K562 (cell line): ENCODE data around the gene BZW2. TPM values are rescaled to one million over a fixed set of nuclear protein-coding genes. Genes with fewer than 3 reads are reported as not detected.

Experiments
- ATAC-seq: fragments of 200-7000 bp; cut with Tn5 transposase; 3 replicates; pipeline ENCODE4 v1.9.1; 2020; ENCODE audit warnings: moderate library complexity
- BruUV-seq: library from RNA; stranded (reverse); fragments of 400-500 nt; replicated peaks from 2 replicates; lab custom pipeline; 2021; lab: Mats Ljungman, UMichigan
- CTCF ChIA-PET: fragments of 300-600 bp; formaldehyde crosslinking; extraction: SDS; loops from one replicate; lab custom pipeline; 2021; ENCODE audit warnings: low intra/inter-chr PET ratio; lab: Yijun Ruan, JAX
- POLR2A ChIA-PET: fragments of 300-600, 350-650 bp; sonication (Branson Sonifier 250); formaldehyde crosslinking; extraction: SDS; loops from one replicate; lab custom pipeline; 2021; ENCODE audit warnings: antibody characterized with exemption, inconsistent platforms; lab: Yijun Ruan, JAX
- DNase-seq, 4 experiments: peaks; one replicate each; pipeline versions ENCODE4 v3.0.0 to v3.0.0-alpha.2; 2011 to 2018; ENCODE audit warnings: low spot score in 3 of 4, mixed read lengths in 3 of 4; ENCODE audit errors: extremely low read depth in 1 of 4
- FAIRE-seq: peaks from 2 replicates; lab custom pipeline; 2011; peaks lifted over from hg19 to GRCh38; lab: Jason Lieb, UNC
- H2AFZ ChIP-seq: 2 replicates; pipeline ENCODE4 v1.6.0; 2011; ENCODE audit warnings: low read depth, low read length, control low read depth, inconsistent platforms
- H3K27ac ChIP-seq: fragments of 200-600 bp; 3 replicates; pipeline ENCODE4 v1.8.0; 2011; ENCODE audit warnings: low read depth, mild to moderate bottlenecking, control low read depth, inconsistent platforms, low read length, moderate library complexity, mixed read lengths; ENCODE audit errors: extremely low read depth
- H3K27me3 ChIP-seq, 2 experiments: fragments of 300-600 bp in 1 of 2; 2 replicates in 1 of 2; 3 replicates in 1 of 2; pipeline versions ENCODE4 v1.6.0 to v1.8.0; 2011; ENCODE audit warnings: inconsistent platforms in 2 of 2, low read length in 2 of 2, mild to moderate bottlenecking in 1 of 2, mixed read lengths in 1 of 2, moderate library complexity in 1 of 2; ENCODE audit not compliant: control insufficient read depth in 2 of 2, insufficient read depth in 2 of 2
- H3K36me3 ChIP-seq: fragments of 300-600 bp; 3 replicates; pipeline ENCODE4 v1.8.0; 2011; ENCODE audit warnings: mild to moderate bottlenecking, low read length, inconsistent platforms; ENCODE audit not compliant: control insufficient read depth, insufficient read depth
- H3K4me1 ChIP-seq, 2 experiments: fragments of 200-600 bp in 1 of 2; replicated peaks in 1 of 2; 2 replicates in 1 of 2; 3 replicates in 1 of 2; pipeline versions ENCODE4 v1.5.1 to v1.8.0; 2011; ENCODE audit warnings: inconsistent platforms in 2 of 2, low read length in 2 of 2, mild to moderate bottlenecking in 1 of 2, mixed read lengths in 1 of 2, moderate library complexity in 1 of 2; ENCODE audit not compliant: control insufficient read depth in 2 of 2, insufficient read depth in 2 of 2
- H3K4me2 ChIP-seq: 2 replicates; pipeline ENCODE4 v1.6.1; 2011; ENCODE audit warnings: low read length, control low read depth, inconsistent platforms, mixed read lengths; ENCODE audit not compliant: insufficient read depth
- H3K4me3 ChIP-seq: fragments of 200-600 bp; sonication (generic), shearing (Covaris generic); 2 replicates; pipeline ENCODE4 v1.5.1; 2016; ENCODE audit warnings: control low read depth, inconsistent platforms
- H3K79me2 ChIP-seq: fragments of 200-600 bp; 3 replicates; pipeline ENCODE4 v1.8.0; 2011; ENCODE audit warnings: low read length, inconsistent platforms; ENCODE audit not compliant: control insufficient read depth, insufficient read depth
- H3K9ac ChIP-seq, 2 experiments: 2 replicates each; pipeline versions ENCODE4 v1.6.0 to v1.6.1; 2011; ENCODE audit warnings: low read depth in 2 of 2, low read length in 2 of 2, control low read depth in 1 of 2, inconsistent platforms in 1 of 2, mild to moderate bottlenecking in 1 of 2, mixed read lengths in 1 of 2; ENCODE audit not compliant: insufficient read depth in 1 of 2
- H3K9me1 ChIP-seq: one replicate; pipeline ENCODE4 v1.6.0; 2011; ENCODE audit warnings: inconsistent platforms, mild to moderate bottlenecking, low read length, moderate library complexity; ENCODE audit not compliant: control insufficient read depth, insufficient read depth
- H3K9me3 ChIP-seq: replicated peaks from 2 replicates; pipeline ENCODE4 v1.5.1; 2011; ENCODE audit warnings: low read depth, low read length, inconsistent platforms; ENCODE audit not compliant: control insufficient read depth, insufficient read depth
- H4K20me1 ChIP-seq: replicated peaks from 2 replicates; pipeline ENCODE4 v1.6.1; 2011; ENCODE audit warnings: low read length, inconsistent platforms, mixed read lengths; ENCODE audit not compliant: control insufficient read depth, insufficient read depth
- CREB3 ChIP-seq: fragments of 450-650 bp; conservative IDR thresholded peaks from 2 replicates; pipeline ENCODE4 v1.6.1; 2016; ENCODE audit warnings: missing genetic modification characterization, low read depth, mild to moderate bottlenecking, missing compliant biosample characterization, moderate library complexity
- CTCF ChIP-seq, 3 experiments: IDR thresholded peaks in 2 of 3; conservative IDR thresholded peaks in 1 of 3; 2 replicates each; pipeline ENCODE4 v1.5.1; 2011 to 2012; ENCODE audit warnings: low read length in 3 of 3, mild to moderate bottlenecking in 3 of 3, control low read depth in 2 of 3, improper control_type of control experiment in 1 of 3, inconsistent platforms in 1 of 3, low read depth in 1 of 3, mixed read lengths in 1 of 3, moderate library complexity in 1 of 3; ENCODE audit not compliant: insufficient read depth in 2 of 3
- LEF1 ChIP-seq: fragments of 450-650 bp; IDR thresholded peaks from 2 replicates; pipeline ENCODE4 v1.6.1; 2016; ENCODE audit warnings: mild to moderate bottlenecking
- MAZ ChIP-seq, 2 experiments: fragments of 450-650 bp in 1 of 2; sonication (generic) in 1 of 2; formaldehyde crosslinking; IDR thresholded peaks in 1 of 2; conservative IDR thresholded peaks in 1 of 2; 2 replicates each; pipeline versions ENCODE4 v1.4.0 to v1.5.0; 2020; ENCODE audit warnings: mild to moderate bottlenecking in 1 of 2, missing genetic modification reagents in 1 of 2
- MCM5 ChIP-seq: fragments of 450-650 bp; IDR thresholded peaks from 2 replicates; pipeline ENCODE4 v1.6.1; 2016; ENCODE audit warnings: low read depth
- MTA3 ChIP-seq: fragments of 450-650 bp; formaldehyde crosslinking; IDR thresholded peaks from 2 replicates; pipeline ENCODE4 v1.6.1; 2017; ENCODE audit warnings: mild to moderate bottlenecking, borderline replicate concordance
- NR2C2 ChIP-seq, 2 experiments: fragments of 200-800 bp in 1 of 2; sonication (Bioruptor generic) in 1 of 2; sonication (generic) in 1 of 2; formaldehyde crosslinking in 1 of 2; IDR thresholded peaks; 2 replicates each; pipeline versions ENCODE4 v1.6.1 to v1.8.0; 2016 to 2022; ENCODE audit warnings: mild to moderate bottlenecking in 1 of 2, missing compliant biosample characterization in 1 of 2, missing genetic modification characterization in 1 of 2, missing genetic modification reagents in 1 of 2
- SMAD1 ChIP-seq: fragments of 150-350 bp; IDR thresholded peaks from 2 replicates; pipeline ENCODE4 v1.6.1; 2014; ENCODE audit warnings: low read length, low read depth; ENCODE audit not compliant: partially characterized antibody
- ZNF24 ChIP-seq: fragments of 450-650 bp; IDR thresholded peaks from 2 replicates; pipeline ENCODE4 v1.6.1; 2016
- WGBS: fragments of 100-300 bp; shearing (Covaris generic); methylation state at CpG from one replicate; pipeline ENCODE4 v1.1.6; 2016; ENCODE audit warnings: low coverage, mixed read lengths; ENCODE audit not compliant: insufficient coverage; ENCODE audit errors: missing lambda C conversion rate; 5-methylcytosine and 5-hydroxymethylcytosine counted together
- in situ Hi-C: fragments of 300-500 bp; cut with MboI; formaldehyde crosslinking; loops from 4 replicates; pipeline ENCODE4 v1.15.0; 2018; ENCODE audit warnings: inconsistent platforms, mixed read lengths
- intact Hi-C: fragments of 100-400 bp; cut with micrococcal nuclease; formaldehyde crosslinking; loops from 2 replicates; pipeline ENCODE4 v1.14.2; 2022
- polyA plus RNA-seq, 8 experiments: library from polyadenylated mRNA; depleted of rRNA in 4 of 8; stranded (reverse) in 5 of 8; unstranded in 3 of 8; fragments of >200 nt; fragmentation: Nextera tagmentation in 2 of 8; fragmentation: Illumina TruSeq in 1 of 8; extraction: Ambion mirVana in 2 of 8; extraction: Trizol in 1 of 8; gene quantifications; 2 replicates each; pipeline versions ENCODE4 v1.2.1 to v1.2.3, GENCODE V29; 2011 to 2014; ENCODE audit warnings: inconsistent platforms in 1 of 8, missing spikeins in 1 of 8
- total RNA-seq, 7 experiments: library from RNA; depleted of rRNA in 6 of 7; stranded (reverse); fragments of >200 nt in 6 of 7; fragmentation: Illumina TruSeq in 2 of 7; extraction: Trizol in 2 of 7; gene quantifications; 2 replicates each; pipeline versions ENCODE4 v1.2.1 to v1.2.3, GENCODE V29; 2011 to 2021; ENCODE audit warnings: low replicate concordance in 1 of 7
- TF ChIP-seq, protein P1 (sequence below): fragments of 450-650 bp; IDR thresholded peaks from 2 replicates; pipeline ENCODE4 v1.7.0; 2016; ENCODE audit warnings: borderline replicate concordance

Gene BZW2
- total and polyA plus RNA-seq, 9 of the 15 experiments (the other 6 are each of a cell fraction or from before 2014, with no cell fraction given), result 140 to 316 (median 173) TPM

- no peak for TF ChIP-seq CTCF (IDR thresholded peaks at IDR 0.05 in 2 of 3, conservative IDR thresholded peaks at IDR 0.05 in 1 of 3; ENCODE audit: insufficient read depth in 2 of 3, low read depth in 1 of 3, low read length in 3 of 3)
These were observed 47.8 kb downstream of the BZW2 start (continued) for GRCh38 chr7:16693601-16694318.

DNA sequence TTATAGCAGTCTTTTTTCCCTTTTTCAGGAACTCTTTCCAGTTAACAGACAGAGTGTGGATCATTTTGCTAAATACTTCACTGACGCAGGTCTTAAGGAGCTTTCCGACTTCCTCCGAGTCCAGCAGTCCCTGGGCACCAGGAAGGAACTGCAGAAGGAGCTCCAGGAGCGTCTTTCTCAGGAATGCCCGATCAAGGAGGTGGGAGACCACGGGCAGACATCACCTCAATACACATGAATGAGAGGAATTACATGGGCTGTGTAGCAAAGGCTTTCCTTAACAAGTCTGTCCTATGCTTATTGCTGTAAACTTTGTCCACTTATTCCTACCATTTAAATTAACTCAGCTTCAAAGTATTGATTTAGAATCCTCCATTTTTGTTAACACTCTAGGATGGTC lies 48.8 kb downstream of the BZW2 start:
- no peak for FAIRE-seq
- Histone ChIP-seq H3K27me3 (no peaks in the 10 kb centered on the region), H3K27ac (no peak overlapping the region), H3K79me2 (no peaks in the 10 kb centered on the region), H3K4me1 (no peaks in the 10 kb centered on the region), H3K9me3 (no peaks in the 10 kb centered on the region), H4K20me1 (no peaks in the 10 kb centered on the region), H3K9me1 (no peaks in the 10 kb centered on the region), H3K36me3 (peaks cover 100% of the 10 kb centered on the region), H3K4me2 (no peak overlapping the region), H2AFZ (no peak overlapping the region), H3K4me3 (no peak overlapping the region), H3K9ac (no peak overlapping the region)
- POLR2A ChIA-PET, result interaction anchor here (0.5 kb wide), 1 partner anchor 34 kb away, joined by 3 read pairs; no protein-coding TSS in a partner anchor
- no peak for ATAC-seq
- BruUV-seq, result no TSS peak
- in situ Hi-C loops, result loop anchor here (5.0 kb wide), 1 partner anchor 222 kb away; no protein-coding TSS in a partner anchor
- whole genome bisulfite sequencing, result 94% methylated on average over 6 of the region's 6 CpGs
- CTCF ChIA-PET, result interaction anchor here (2.6 kb wide), 1 partner anchor 223 kb away, joined by 32 read pairs; no protein-coding TSS in a partner anchor
- intact Hi-C loops, result loop anchor here (2.0 to 10.0 kb wide), 4 partner anchors 48 to 580 kb away; partner anchors contain the start of genes AGR2, ANKMY2 and BZW2
- TF ChIP-seq LEF1 (no peak), NR2C2 (CRISPR knock-in tag; IDR thresholded peaks at IDR 0.05) (no peak), NR2C2 (tag; IDR thresholded peaks at IDR 0.05) (no peak), CREB3 (tag) (no peak), MCM5 (no peak), MAZ (CRISPR knock-in tag; conservative IDR thresholded peaks at IDR 0.05 in 1 of 2, IDR thresholded peaks at IDR 0.05 in 1 of 2) (no peak), MTA3 (no peak), ZNF24 (no peak), SMAD1 (no peak)
- TF ChIP-seq, protein P1, sequence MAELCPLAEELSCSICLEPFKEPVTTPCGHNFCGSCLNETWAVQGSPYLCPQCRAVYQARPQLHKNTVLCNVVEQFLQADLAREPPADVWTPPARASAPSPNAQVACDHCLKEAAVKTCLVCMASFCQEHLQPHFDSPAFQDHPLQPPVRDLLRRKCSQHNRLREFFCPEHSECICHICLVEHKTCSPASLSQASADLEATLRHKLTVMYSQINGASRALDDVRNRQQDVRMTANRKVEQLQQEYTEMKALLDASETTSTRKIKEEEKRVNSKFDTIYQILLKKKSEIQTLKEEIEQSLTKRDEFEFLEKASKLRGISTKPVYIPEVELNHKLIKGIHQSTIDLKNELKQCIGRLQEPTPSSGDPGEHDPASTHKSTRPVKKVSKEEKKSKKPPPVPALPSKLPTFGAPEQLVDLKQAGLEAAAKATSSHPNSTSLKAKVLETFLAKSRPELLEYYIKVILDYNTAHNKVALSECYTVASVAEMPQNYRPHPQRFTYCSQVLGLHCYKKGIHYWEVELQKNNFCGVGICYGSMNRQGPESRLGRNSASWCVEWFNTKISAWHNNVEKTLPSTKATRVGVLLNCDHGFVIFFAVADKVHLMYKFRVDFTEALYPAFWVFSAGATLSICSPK, result no peak
- DNase-seq, result no peak
